NK-92 (cell line): ENCODE results near the gene VTI1A.

ENCODE experiments used
- DNase-seq: peaks from one replicate; lab custom pipeline; 2025; ENCODE audit not compliant: unreplicated experiment; lab: John Stamatoyannopoulos, UW

The VTI1A gene

GRCh38 chr10:112801004-112801403 is 354.0 kb downstream of the VTI1A start:
- no peak for DNase-seq

DNA sequence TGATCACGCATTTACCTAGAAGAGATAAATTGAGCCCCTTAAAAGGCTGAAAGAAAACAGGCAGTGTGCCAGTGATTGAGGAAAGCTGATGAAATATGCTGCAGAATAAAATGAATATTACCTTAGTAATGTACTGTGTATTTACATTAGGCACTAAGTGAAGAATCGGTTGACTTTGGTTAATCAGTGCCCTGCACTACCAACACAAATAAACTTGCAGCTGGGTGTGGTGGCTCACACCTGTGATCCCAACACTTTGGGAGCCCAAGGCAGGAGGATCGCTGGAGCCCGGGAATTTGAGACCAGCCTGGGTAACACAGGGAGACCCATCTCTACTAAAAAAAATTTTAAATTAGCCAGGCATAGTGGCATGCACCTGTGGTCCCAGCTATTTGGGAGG is 354.7 kb downstream of the VTI1A start:
- no peak for DNase-seq

GRCh38 chr10:112802411-112803022 is 355.5 kb downstream of the VTI1A start:
- no peak for DNase-seq

DNA sequence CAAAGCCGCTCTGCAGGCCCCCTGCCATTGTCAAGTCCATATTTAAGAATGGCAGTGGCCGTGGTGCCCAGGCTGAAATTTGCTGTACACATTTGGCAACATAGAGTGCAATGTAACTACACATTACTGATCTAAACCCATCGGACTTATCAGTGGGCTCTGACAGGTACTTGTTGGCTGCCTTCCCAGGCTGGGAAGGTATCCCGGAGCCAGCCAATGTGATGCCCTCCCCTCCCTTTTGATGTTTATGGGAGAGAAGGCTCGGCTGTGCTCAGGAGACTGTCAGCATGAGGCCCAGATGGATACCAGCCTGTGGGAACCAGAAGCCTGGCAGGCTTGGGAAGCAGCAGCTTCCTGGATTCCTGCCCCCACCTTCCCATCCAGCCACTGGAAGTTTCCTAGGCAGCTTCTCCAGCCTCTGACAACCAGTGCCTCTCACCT is 357.0 kb downstream of the VTI1A start:
- no peak for DNase-seq

GRCh38 chr10:112805254-112805590 is 358.2 kb downstream of the VTI1A start:
- no peak for DNase-seq

DNA sequence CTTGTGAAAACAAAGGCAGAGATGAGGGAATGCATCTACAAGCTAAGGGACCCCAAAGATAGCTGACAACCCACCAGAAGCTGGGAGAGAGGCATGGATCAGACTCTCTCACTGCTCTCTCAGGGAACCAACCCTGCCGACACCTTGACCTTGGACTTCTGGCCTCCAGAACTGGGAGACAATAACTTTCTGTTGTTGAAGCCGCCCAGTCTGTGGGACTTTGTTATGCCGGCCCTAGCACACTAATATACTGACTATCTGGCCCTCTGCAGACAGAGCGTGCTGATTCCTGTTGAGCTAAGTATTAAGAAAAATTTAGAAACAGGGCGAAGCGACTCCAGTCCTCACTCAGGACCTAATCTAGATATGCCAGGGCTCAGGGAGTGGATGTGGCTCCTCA is 358.7 kb downstream of the VTI1A start:
- no peak for DNase-seq

- no peak for DNase-seq
These were observed 360.0 kb downstream of the VTI1A start for GRCh38 chr10:112807013-112807412.

DNA sequence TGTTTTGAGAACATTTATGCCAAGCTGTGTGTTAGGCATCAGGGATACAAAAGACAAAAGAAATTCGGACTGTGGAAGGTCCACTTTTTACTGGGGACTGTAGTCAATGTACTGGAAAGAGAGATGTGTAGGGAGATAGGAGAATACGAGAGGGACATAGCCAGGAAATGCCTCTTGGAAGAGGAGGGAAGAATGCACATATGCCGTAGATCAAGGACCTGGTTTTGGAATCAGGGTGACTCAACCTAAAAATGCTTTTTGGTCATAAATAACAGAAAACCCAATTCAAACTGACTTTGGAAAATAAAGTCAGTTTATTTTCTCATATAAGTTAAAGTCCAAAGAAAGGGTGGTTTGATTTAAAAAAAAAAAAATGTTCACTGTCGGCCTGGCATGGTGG is 362.7 kb downstream of the VTI1A start:
- no peak for DNase-seq

- DNase-seq: no peak
These were observed 363.7 kb downstream of the VTI1A start for GRCh38 chr10:112810711-112811151.

GRCh38 chr10:112811741-112812551 is 364.9 kb downstream of the VTI1A start:
- no peak for DNase-seq

DNA sequence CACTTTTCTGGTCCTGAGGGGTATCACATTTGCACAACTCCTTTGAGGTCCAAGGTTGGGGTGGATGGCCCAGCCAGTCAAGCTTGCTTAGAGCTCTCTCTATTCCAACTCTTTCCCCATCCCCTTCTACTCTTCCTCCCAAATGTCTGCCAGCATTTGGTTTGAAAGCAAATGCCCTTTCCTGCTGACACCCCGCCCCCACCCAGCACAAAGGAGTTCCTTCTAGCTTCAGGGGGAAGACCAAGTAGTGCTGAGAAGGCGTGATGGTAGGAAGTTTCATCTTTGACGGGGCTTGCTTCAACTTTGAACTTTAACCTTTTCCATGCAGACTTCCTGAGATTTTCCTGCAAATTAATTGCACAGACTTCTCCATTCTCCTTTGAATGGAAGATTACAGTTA is 365.6 kb downstream of the VTI1A start:
- DNase-seq: no peak

GRCh38 chr10:112813866-112814591 is 367.0 kb downstream of the VTI1A start:
- no peak for DNase-seq

DNA sequence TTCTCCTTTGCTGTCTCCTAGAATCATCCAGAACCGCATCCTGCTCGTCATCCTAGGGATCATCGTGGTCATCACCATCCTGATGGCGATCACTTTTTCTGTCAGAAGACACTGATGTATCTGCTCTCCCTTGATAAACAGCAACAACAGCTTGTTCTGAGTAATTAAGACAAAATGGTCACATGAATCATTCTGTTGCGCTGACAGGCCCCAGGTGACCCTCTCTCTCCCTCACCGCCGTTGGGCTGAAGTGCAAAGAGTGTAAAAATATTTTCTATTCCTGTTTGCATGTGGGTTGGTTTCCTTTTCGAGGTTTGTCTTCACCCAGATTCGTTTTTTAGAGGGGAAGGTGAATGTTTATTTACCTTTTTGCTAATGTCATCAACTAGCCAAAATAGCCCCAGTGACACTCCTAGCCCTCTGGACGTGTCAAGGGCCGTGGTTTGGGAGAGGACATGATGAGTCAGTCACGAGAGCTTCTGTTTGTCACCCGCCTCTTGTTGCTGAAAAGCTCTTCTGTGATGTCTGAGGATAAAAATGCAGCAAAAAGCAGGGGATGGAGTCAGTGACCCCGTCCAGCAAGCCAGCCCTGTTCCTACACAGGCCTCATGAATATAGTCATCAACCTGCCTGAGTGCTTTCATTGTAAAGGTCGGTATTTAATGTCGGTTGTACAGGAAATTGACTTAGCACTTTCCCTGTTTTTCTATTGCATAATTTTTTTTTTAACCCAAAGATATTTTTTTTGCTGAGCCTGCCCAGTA is 368.4 kb downstream of the VTI1A start:
- DNase-seq: no peak

DNA sequence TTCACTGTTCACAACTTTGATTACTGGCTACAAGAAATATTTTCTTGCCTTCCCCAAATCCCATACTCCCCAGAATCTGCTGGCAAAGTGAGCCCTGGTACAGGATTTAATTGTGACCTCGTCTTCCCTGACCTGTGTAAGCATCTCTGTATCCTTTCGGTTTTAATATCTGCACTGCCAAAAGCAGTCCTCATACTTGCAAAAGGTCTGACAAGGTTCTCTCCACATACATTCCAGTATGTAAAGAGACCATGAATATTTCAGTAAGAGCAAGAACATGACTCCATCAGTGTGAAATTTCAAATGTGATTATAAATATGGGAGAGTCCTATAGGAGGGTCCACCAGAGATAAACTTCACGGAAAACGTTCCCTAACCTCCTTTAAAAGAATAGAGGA is 369.0 kb downstream of the VTI1A start:
- no peak for DNase-seq

- no peak for DNase-seq
These were observed 369.9 kb downstream of the VTI1A start for GRCh38 chr10:112816891-112817290.

- no peak for DNase-seq
These were observed 371.2 kb downstream of the VTI1A start for GRCh38 chr10:112817981-112818777.

DNA sequence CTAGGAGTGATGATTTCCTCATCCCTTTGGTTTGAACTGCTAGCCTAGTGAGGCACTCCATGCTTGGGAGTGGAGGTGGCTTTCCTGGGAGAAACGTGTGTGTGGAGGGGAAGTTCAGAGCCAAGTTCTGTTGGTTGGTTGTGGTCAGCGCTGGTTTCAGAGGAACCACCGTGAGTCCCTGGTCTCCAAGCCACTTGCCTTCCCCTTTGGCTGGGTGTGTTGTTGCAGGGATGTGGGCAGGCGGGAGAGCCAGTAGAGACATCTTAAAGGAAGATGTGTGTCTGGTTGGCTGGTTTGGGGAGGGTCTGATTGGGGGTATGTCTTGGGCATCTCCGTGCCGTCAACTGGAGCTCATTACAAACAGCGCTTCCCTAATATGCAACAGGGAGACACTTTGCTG is 372.2 kb downstream of the VTI1A start:
- no peak for DNase-seq

DNA sequence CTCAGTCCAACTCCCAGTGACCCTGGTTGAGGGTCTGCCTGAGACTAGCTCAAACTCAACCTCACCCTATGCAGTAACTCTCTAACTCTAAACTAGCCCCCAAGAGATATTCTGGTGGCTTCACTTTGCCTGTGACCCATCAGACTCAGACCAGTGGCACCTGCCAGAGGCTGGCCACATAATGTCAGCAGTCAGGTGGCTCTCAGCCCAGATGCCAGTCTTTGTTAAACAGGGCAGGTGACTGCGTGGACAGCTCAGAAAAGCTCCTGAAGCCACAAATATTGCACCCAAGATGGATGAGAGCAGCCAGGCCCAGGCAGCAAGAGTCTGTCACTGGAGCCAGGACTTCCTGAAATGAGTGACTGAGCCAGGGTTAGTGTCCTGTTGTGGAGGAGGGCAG is 373.3 kb downstream of the VTI1A start:
- no peak for DNase-seq

- no peak for DNase-seq
These were observed 374.0 kb downstream of the VTI1A start for GRCh38 chr10:112821038-112821437.

DNA sequence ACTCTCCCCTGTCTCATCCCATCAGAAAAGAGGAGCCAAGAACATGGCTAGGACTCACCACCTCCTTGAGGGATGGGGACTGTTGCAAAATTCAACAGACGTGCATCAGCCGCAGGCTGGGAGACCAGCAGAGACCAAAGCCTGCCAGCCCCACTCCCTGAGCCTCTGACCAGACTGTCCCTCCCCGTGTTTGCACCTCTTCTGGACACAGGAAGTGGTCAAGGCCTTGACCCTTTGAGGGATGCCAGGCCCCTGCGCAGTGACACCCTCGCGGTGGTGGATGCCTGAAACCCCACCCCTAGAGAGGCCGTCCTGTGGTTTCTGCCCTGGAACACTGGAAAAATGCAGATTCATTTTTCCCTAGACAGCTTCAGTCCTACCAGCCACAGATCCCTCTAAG is 374.6 kb downstream of the VTI1A start:
- DNase-seq: no peak

GRCh38 chr10:112823007-112823406 is 376.0 kb downstream of the VTI1A start:
- DNase-seq: no peak
